HEK293 (cell line): Measurements from ENCODE around the gene EIF4G3.

Source experiments
- CTCF ChIP-seq: fragments of 450-650 bp; formaldehyde crosslinking; IDR thresholded peaks from 2 replicates; pipeline ENCODE4 v1.5.1; 2016; ENCODE audit warnings: missing biosample characterization, missing genetic modification characterization
- GLIS1 ChIP-seq: fragments of 450-650 bp; formaldehyde crosslinking; IDR thresholded peaks from 2 replicates; pipeline ENCODE4 v1.5.1; 2016; ENCODE audit warnings: missing biosample characterization, missing genetic modification characterization
- KLF7 ChIP-seq: fragments of 450-650 bp; formaldehyde crosslinking; IDR thresholded peaks from 2 replicates; pipeline ENCODE4 v1.5.1; 2016; ENCODE audit warnings: missing biosample characterization, missing genetic modification characterization, borderline replicate concordance
- PRDM4 ChIP-seq: fragments of 450-650 bp; formaldehyde crosslinking; IDR thresholded peaks from 2 replicates; pipeline ENCODE4 v1.5.1; 2017; ENCODE audit warnings: missing biosample characterization, missing genetic modification characterization
- ZBTB21 ChIP-seq: fragments of 450-650 bp; formaldehyde crosslinking; IDR thresholded peaks from 2 replicates; pipeline ENCODE4 v1.5.1; 2017; ENCODE audit warnings: missing biosample characterization, missing genetic modification characterization
- ZBTB48 ChIP-seq: fragments of 450-650 bp; formaldehyde crosslinking; IDR thresholded peaks from 2 replicates; pipeline ENCODE4 v1.5.1; 2016; ENCODE audit warnings: missing biosample characterization, missing genetic modification characterization
- ZNF274 ChIP-seq, 2 experiments: fragments of 200-500 bp in 1 of 2; fragments of 450-650 bp in 1 of 2; sonication (Bioruptor generic) in 1 of 2; formaldehyde crosslinking in 1 of 2; IDR thresholded peaks; 2 replicates each; pipeline versions ENCODE4 v1.5.1 to v1.6.1; 2014 to 2016; ENCODE audit warnings: borderline replicate concordance in 1 of 2, inconsistent platforms in 1 of 2, low read length in 1 of 2, missing biosample characterization in 1 of 2, missing genetic modification characterization in 1 of 2
- ZNF488 ChIP-seq: fragments of 450-650 bp; formaldehyde crosslinking; IDR thresholded peaks from 2 replicates; pipeline ENCODE4 v1.5.1; 2016; ENCODE audit warnings: missing biosample characterization, missing genetic modification characterization
- ZNF624 ChIP-seq: fragments of 450-650 bp; formaldehyde crosslinking; IDR thresholded peaks from 2 replicates; pipeline ENCODE4 v1.5.1; 2017; ENCODE audit warnings: missing biosample characterization, missing genetic modification characterization
- ZNF76 ChIP-seq: fragments of 450-650 bp; formaldehyde crosslinking; IDR thresholded peaks from 2 replicates; pipeline ENCODE4; 2016; ENCODE audit warnings: low read depth, missing biosample characterization, missing genetic modification characterization, borderline replicate concordance
- ZXDB ChIP-seq: fragments of 450-650 bp; formaldehyde crosslinking; IDR thresholded peaks from 2 replicates; pipeline ENCODE4 v1.5.1; 2016; ENCODE audit warnings: missing biosample characterization, missing genetic modification characterization

- TF ChIP-seq KLF7 (tag by site-specific recombination) (no peak), ZXDB (tag by site-specific recombination) (no peak), PRDM4 (tag by site-specific recombination) (no peak), ZNF274 (IDR thresholded peaks at IDR 0.05; ENCODE audit: low read length) (no peak), ZNF274 (tag by site-specific recombination; IDR thresholded peaks at IDR 0.05; ENCODE audit: borderline replicate concordance) (no peak), ZNF76 (tag by site-specific recombination) (no peak), ZBTB21 (tag by site-specific recombination) (no peak), GLIS1 (no peak), ZBTB48 (tag by site-specific recombination) (no peak), ZNF488 (tag by site-specific recombination) (no peak), CTCF (tag by site-specific recombination) (no peak), ZNF624 (no peak)
Observed at GRCh38 chr1:21192284-21192683, 15.6 kb upstream of the EIF4G3 start.
